ENCODE measurements around the gene KCNJ15. TPM values are rescaled to one million over a fixed set of nuclear protein-coding genes. Genes with fewer than 3 reads are reported as not detected.

The KCNJ15 gene
- total and polyA plus RNA-seq, 2 experiments from 2014 or later, result not detected

GRCh38 chr21:38298832-38299231, 42.0 kb downstream of the KCNJ15 start:
- H3K27ac ChIP-seq, result no peak overlapping the region
- no peak for TF ChIP-seq CTCF (IDR thresholded peaks at IDR 0.05; ENCODE audit: low read depth, low read length)
- H3K4me1 ChIP-seq (ENCODE audit: low read depth), result no peaks in the 10 kb centered on the region
- H3K9me3 ChIP-seq (ENCODE audit: low read depth), result no peaks in the 10 kb centered on the region
- H3K36me3 ChIP-seq, result no peaks in the 10 kb centered on the region
- H3K27me3 ChIP-seq, result no peaks in the 10 kb centered on the region
- no peak for DNase-seq (ENCODE audit: low read depth in 1 of 2, low spot score in 1 of 2)
- H3K4me3 ChIP-seq, result no peak overlapping the region

- H3K4me1 ChIP-seq (ENCODE audit: low read depth), result no peaks in the 10 kb centered on the region
- no peaks in the 10 kb centered on the region for H3K27me3 ChIP-seq
- TF ChIP-seq CTCF (IDR thresholded peaks at IDR 0.05; ENCODE audit: low read depth, low read length), result no peak
- H3K27ac ChIP-seq, result no peak overlapping the region
- no peaks in the 10 kb centered on the region for H3K36me3 ChIP-seq
- no peak for DNase-seq (ENCODE audit: low read depth in 1 of 2, low spot score in 1 of 2)
- no peaks in the 10 kb centered on the region for H3K9me3 ChIP-seq (ENCODE audit: low read depth)
- no peak overlapping the region for H3K4me3 ChIP-seq
Observed at GRCh38 chr21:38299671-38300070, 42.9 kb downstream of the KCNJ15 start.

GRCh38 chr21:38300141-38300578, 43.4 kb downstream of the KCNJ15 start:
- H3K4me3 ChIP-seq, result no peak overlapping the region
- no peaks in the 10 kb centered on the region for H3K27me3 ChIP-seq
- TF ChIP-seq CTCF (IDR thresholded peaks at IDR 0.05; ENCODE audit: low read depth, low read length), result no peak
- no peaks in the 10 kb centered on the region for H3K9me3 ChIP-seq (ENCODE audit: low read depth)
- DNase-seq (ENCODE audit: low read depth in 1 of 2, low spot score in 1 of 2), result no peak
- H3K27ac ChIP-seq, result no peak overlapping the region
- no peaks in the 10 kb centered on the region for H3K36me3 ChIP-seq
- no peaks in the 10 kb centered on the region for H3K4me1 ChIP-seq (ENCODE audit: low read depth)

GRCh38 chr21:38301321-38302214, 44.8 kb downstream of the KCNJ15 start:
- H3K27ac ChIP-seq, result no peak overlapping the region
- TF ChIP-seq CTCF (IDR thresholded peaks at IDR 0.05; ENCODE audit: low read depth, low read length), result no peak
- H3K4me1 ChIP-seq (ENCODE audit: low read depth), result no peaks in the 10 kb centered on the region
- no peak for DNase-seq (ENCODE audit: low read depth in 1 of 2, low spot score in 1 of 2)
- no peaks in the 10 kb centered on the region for H3K36me3 ChIP-seq
- H3K4me3 ChIP-seq, result no peak overlapping the region
- no peaks in the 10 kb centered on the region for H3K9me3 ChIP-seq (ENCODE audit: low read depth)
- no peaks in the 10 kb centered on the region for H3K27me3 ChIP-seq

GRCh38 chr21:38303300-38303699, 46.5 kb downstream of the KCNJ15 start:
- DNase-seq (ENCODE audit: low read depth in 1 of 2, low spot score in 1 of 2), result peak in 1 of 2 donors; percentile 88
- no peak for TF ChIP-seq CTCF (IDR thresholded peaks at IDR 0.05; ENCODE audit: low read depth, low read length)
- Histone ChIP-seq H3K36me3 (no peaks in the 10 kb centered on the region), H3K4me1 (ENCODE audit: low read depth) (no peaks in the 10 kb centered on the region), H3K27ac (no peak overlapping the region), H3K9me3 (ENCODE audit: low read depth) (no peaks in the 10 kb centered on the region), H3K27me3 (no peaks in the 10 kb centered on the region), H3K4me3 (no peak overlapping the region)
